H1 (cell line): ENCODE data around the gene EXOC2. TPM values are rescaled to one million over a fixed set of nuclear protein-coding genes. Genes with fewer than 3 reads are reported as not detected.

Source experiments
- CTCF ChIA-PET: fragments of 300-600 bp; sonication (Branson Sonifier 250); formaldehyde crosslinking; loops from one replicate; lab custom pipeline; 2021; ENCODE audit not compliant: partially characterized antibody; lab: Charles Lee
- POLR2A ChIA-PET: fragments of 300-600 bp; sonication (Branson Sonifier 250); formaldehyde crosslinking; loops from one replicate; lab custom pipeline; 2021; ENCODE audit warnings: inconsistent platforms; ENCODE audit not compliant: partially characterized antibody; lab: Charles Lee
- DNase-seq, 2 experiments: peaks; one replicate each; pipeline versions ENCODE4 v3.0.0 to v3.0.0-alpha.2; 2010 to 2022; ENCODE audit warnings: low spot score in 2 of 2, low read depth in 1 of 2, mixed read lengths in 1 of 2
- FAIRE-seq: peaks from 2 replicates; lab custom pipeline; 2011; peaks lifted over from hg19 to GRCh38; lab: Jason Lieb, UNC
- H2AFZ ChIP-seq: 2 replicates; pipeline ENCODE4 v1.8.1; 2012; ENCODE audit warnings: low read length, inconsistent platforms
- H2AK5ac ChIP-seq: 2 replicates; pipeline ENCODE4 v1.6.1; 2013; ENCODE audit warnings: low read depth, low read length
- H2BK120ac ChIP-seq: replicated peaks from 2 replicates; pipeline ENCODE3; 2013; ENCODE audit warnings: low read depth, low read length, inconsistent platforms
- H2BK12ac ChIP-seq: 2 replicates; pipeline ENCODE4 v1.6.1; 2013; ENCODE audit warnings: low read depth, low read length
- H2BK15ac ChIP-seq: 2 replicates; pipeline ENCODE4 v1.6.1; 2013; ENCODE audit warnings: low read length
- H2BK20ac ChIP-seq: 2 replicates; pipeline ENCODE4 v1.6.1; 2013; ENCODE audit warnings: low read length
- H2BK5ac ChIP-seq: 2 replicates; pipeline ENCODE4 v1.6.1; 2013; ENCODE audit warnings: low read depth, low read length
- H3K14ac ChIP-seq: 2 replicates; pipeline ENCODE4 v1.6.1; 2013; ENCODE audit warnings: inconsistent platforms; ENCODE audit not compliant: insufficient read length
- H3K18ac ChIP-seq: 2 replicates; pipeline ENCODE4 v1.6.1; 2013; ENCODE audit warnings: low read length; ENCODE audit errors: extremely low read depth
- H3K23ac ChIP-seq: 2 replicates; pipeline ENCODE4 v1.6.1; 2013; ENCODE audit warnings: inconsistent platforms; ENCODE audit not compliant: insufficient read length
- H3K23me2 ChIP-seq: 2 replicates; pipeline ENCODE4 v1.6.1; 2013; ENCODE audit warnings: low read depth, low read length
- H3K27ac ChIP-seq: 2 replicates; pipeline ENCODE4 v1.6.1; 2011; ENCODE audit warnings: low read depth, low read length, inconsistent platforms
- H3K27me3 ChIP-seq, 4 experiments: replicated peaks in 1 of 4; 1 replicate in 1 of 4; 2 replicates in 3 of 4; pipeline versions ENCODE4 v1.6.1 to v1.8.1; 2011 to 2013; ENCODE audit warnings: low read length in 3 of 4, mild to moderate bottlenecking in 3 of 4, inconsistent platforms in 2 of 4, mixed read lengths in 2 of 4, moderate library complexity in 1 of 4; ENCODE audit not compliant: control insufficient read depth in 3 of 4, insufficient read depth in 3 of 4; ENCODE audit errors: extremely low read depth in 1 of 4
- H3K36me3 ChIP-seq, 4 experiments: 2 replicates each; pipeline versions ENCODE4 v1.6.1 to v1.8.1; 2011 to 2013; ENCODE audit warnings: mild to moderate bottlenecking in 4 of 4, low read length in 3 of 4, moderate library complexity in 2 of 4, control low read depth in 1 of 4, inconsistent platforms in 1 of 4; ENCODE audit not compliant: insufficient read depth in 4 of 4, control insufficient read depth in 2 of 4
- H3K4ac ChIP-seq: replicated peaks from 2 replicates; pipeline ENCODE3; 2013; ENCODE audit warnings: low read length, low read depth, mixed read lengths, inconsistent platforms; ENCODE audit not compliant: insufficient read length
- H3K4me1 ChIP-seq, 4 experiments: replicated peaks in 1 of 4; 1 replicate in 1 of 4; 2 replicates in 3 of 4; pipeline versions ENCODE4 v1.6.1 to v1.8.1; 2011 to 2013; ENCODE audit warnings: low read length in 3 of 4, inconsistent platforms in 2 of 4, mixed read lengths in 1 of 4; ENCODE audit not compliant: insufficient read depth in 4 of 4, control insufficient read depth in 3 of 4
- H3K4me2 ChIP-seq, 2 experiments: 2 replicates each; pipeline versions ENCODE4 v1.6.1 to v1.8.1; 2011 to 2013; ENCODE audit warnings: low read depth in 2 of 2, low read length in 2 of 2, control low read depth in 1 of 2, inconsistent platforms in 1 of 2, mild to moderate bottlenecking in 1 of 2; ENCODE audit not compliant: insufficient read depth in 1 of 2
- H3K4me3 ChIP-seq, 4 experiments: fragments of 200-600, 300-600 bp in 1 of 4; sonication (generic), shearing (Covaris generic), sonication (Bioruptor Twin) in 1 of 4; 2 replicates each; pipeline versions ENCODE4 v1.5.1 to v1.8.1; 2011 to 2016; ENCODE audit warnings: low read length in 4 of 4, low read depth in 3 of 4, control low read depth in 2 of 4, inconsistent platforms in 2 of 4, mild to moderate bottlenecking in 2 of 4, mixed read lengths in 1 of 4, moderate library complexity in 1 of 4; ENCODE audit not compliant: insufficient read depth in 2 of 4; ENCODE audit errors: extremely low read depth in 1 of 4
- H3K56ac ChIP-seq: replicated peaks from 2 replicates; pipeline ENCODE3; 2013; ENCODE audit warnings: low read depth, mild to moderate bottlenecking, mixed read lengths, low read length, inconsistent platforms; ENCODE audit not compliant: insufficient read length
- H3K79me1 ChIP-seq: 2 replicates; pipeline ENCODE4 v1.6.1; 2013; ENCODE audit warnings: low read depth, low read length, control low read depth
- H3K79me2 ChIP-seq, 2 experiments: 2 replicates each; pipeline versions ENCODE4 v1.6.1 to v1.8.1; 2012 to 2013; ENCODE audit warnings: low read length in 2 of 2, mild to moderate bottlenecking in 2 of 2, inconsistent platforms in 1 of 2; ENCODE audit not compliant: insufficient read depth in 2 of 2, control insufficient read depth in 1 of 2
- H3K9ac ChIP-seq, 4 experiments: replicated peaks in 1 of 4; 1 replicate in 1 of 4; 2 replicates in 3 of 4; pipeline versions ENCODE4 v1.6.1 to v1.8.1; 2011 to 2013; ENCODE audit warnings: low read depth in 3 of 4, low read length in 3 of 4, control low read depth in 2 of 4, mild to moderate bottlenecking in 2 of 4, moderate library complexity in 2 of 4, inconsistent platforms in 1 of 4; ENCODE audit errors: extremely low read depth in 1 of 4
- H3K9me3 ChIP-seq, 2 experiments: 2 replicates each; pipeline versions ENCODE4 v1.6.1 to v1.8.1; 2012 to 2013; ENCODE audit warnings: mild to moderate bottlenecking in 2 of 2, moderate library complexity in 2 of 2, control low read depth in 1 of 2, inconsistent platforms in 1 of 2, low read depth in 1 of 2, low read length in 1 of 2, mixed read lengths in 1 of 2; ENCODE audit not compliant: insufficient read depth in 2 of 2
- H4K20me1 ChIP-seq, 2 experiments: replicated peaks in 1 of 2; 2 replicates each; pipeline versions ENCODE3 to v1.8.1; 2011 to 2013; ENCODE audit warnings: inconsistent platforms in 2 of 2, low read length in 2 of 2, mild to moderate bottlenecking in 1 of 2; ENCODE audit not compliant: insufficient read depth in 2 of 2, control insufficient read depth in 1 of 2
- H4K5ac ChIP-seq: 2 replicates; pipeline ENCODE4 v1.6.1; 2013; ENCODE audit warnings: low read length, low read depth, mixed read lengths, inconsistent platforms; ENCODE audit not compliant: insufficient read length
- H4K8ac ChIP-seq: 2 replicates; pipeline ENCODE4 v1.8.0; 2013; ENCODE audit warnings: mild to moderate bottlenecking, moderate library complexity, low read length, inconsistent platforms; ENCODE audit not compliant: insufficient read depth; ENCODE audit errors: extremely low read depth
- H4K91ac ChIP-seq: replicated peaks from 2 replicates; pipeline ENCODE3; 2013; ENCODE audit warnings: low read length, mixed read lengths, inconsistent platforms; ENCODE audit not compliant: insufficient read length
- KDM1A ChIP-seq: fragments of 200-600, 300-600 bp; sonication (generic); IDR thresholded peaks from 2 replicates; pipeline ENCODE4 v1.7.1; 2016; ENCODE audit warnings: mild to moderate bottlenecking, low read length, borderline replicate concordance
- SAP30 ChIP-seq: fragments of 300-600 bp; sonication (generic); IDR thresholded peaks from 2 replicates; pipeline ENCODE4 v1.7.1; 2012; ENCODE audit warnings: low read length, moderate library complexity, mild to moderate bottlenecking, inconsistent platforms; ENCODE audit not compliant: insufficient read depth, insufficient replicate concordance
- SIX5 ChIP-seq: IDR thresholded peaks from 2 replicates; pipeline ENCODE4 v1.6.1; 2011; ENCODE audit warnings: mild to moderate bottlenecking, low read depth, low read length
- WGBS, 2 experiments: shearing (Covaris generic) in 1 of 2; methylation state at CpG; one replicate each; pipeline versions ENCODE4 v1.1.6 to v1.1.7; 2013 to 2015; ENCODE audit warnings: low lambda C conversion rate in 2 of 2, mixed read lengths in 2 of 2, inconsistent platforms in 1 of 2, low coverage in 1 of 2, missing lambda C conversion rate in 1 of 2; ENCODE audit not compliant: insufficient replicate concordance in 2 of 2, insufficient coverage in 1 of 2, insufficient read length in 1 of 2; ENCODE audit errors: extremely low coverage in 1 of 2, missing lambda C conversion rate in 1 of 2; 5-methylcytosine and 5-hydroxymethylcytosine counted together
- polyA plus RNA-seq, 7 experiments: library from polyadenylated mRNA; depleted of rRNA in 3 of 7; stranded (reverse) in 5 of 7; unstranded in 2 of 7; fragments of >200 nt in 5 of 7; fragments of 200-250 nt in 2 of 7; gene quantifications; 1 replicate in 5 of 7; 2 replicates in 1 of 7; 4 replicates in 1 of 7; pipeline versions ENCODE4 v1.2.1 to v1.2.3, GENCODE V29; 2011 to 2013; ENCODE audit warnings: missing spikeins in 2 of 7, mixed read lengths in 2 of 7
- total RNA-seq: library from RNA; stranded (reverse); fragmentation: NEBNext Ultra II Directional; extraction: Animal tissue kit (Norgen Biotek cat#: 25700); gene quantifications from 2 replicates; pipeline ENCODE4 v1.2.1, GENCODE V29; 2021
- TF ChIP-seq, protein P1 (sequence below), 3 experiments: IDR thresholded peaks; 1 replicate in 2 of 3; 2 replicates in 1 of 3; pipeline versions ENCODE4 v1.5.1 to v1.6.1; 2011; ENCODE audit warnings: low read length in 3 of 3, mild to moderate bottlenecking in 3 of 3, inconsistent platforms in 2 of 3, low read depth in 1 of 3, moderate library complexity in 1 of 3; ENCODE audit not compliant: insufficient read depth in 1 of 3; ENCODE audit errors: control extremely low read depth in 1 of 3

Gene EXOC2
- total and polyA plus RNA-seq, 2 of the 8 experiments (the other 6 are each of a cell fraction or from before 2014, with no cell fraction given), result 25.5 to 44.4 TPM

DNA sequence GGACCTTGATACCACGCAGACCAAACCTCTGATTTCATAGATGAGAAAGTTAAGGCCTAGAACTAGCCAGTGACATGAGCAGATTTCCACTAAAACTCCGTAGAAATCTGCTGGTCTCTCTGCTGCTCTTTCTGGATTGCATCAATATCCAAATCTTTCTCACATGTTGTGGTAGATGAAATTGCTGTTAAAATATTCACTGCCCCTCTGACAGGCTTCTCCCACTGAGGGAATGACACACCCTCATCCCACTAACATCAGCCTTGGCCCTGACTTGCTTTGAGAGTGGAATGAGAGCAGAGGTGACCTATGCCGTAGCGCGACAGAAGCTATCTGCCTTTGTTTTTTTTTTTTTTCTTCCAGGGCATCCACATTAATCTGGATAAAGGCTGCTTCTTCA, 20.4 kb upstream of the EXOC2 start:
- TF ChIP-seq KDM1A (no peak), SAP30 (no peak), SIX5 (no peak)
- TF ChIP-seq, protein P1, sequence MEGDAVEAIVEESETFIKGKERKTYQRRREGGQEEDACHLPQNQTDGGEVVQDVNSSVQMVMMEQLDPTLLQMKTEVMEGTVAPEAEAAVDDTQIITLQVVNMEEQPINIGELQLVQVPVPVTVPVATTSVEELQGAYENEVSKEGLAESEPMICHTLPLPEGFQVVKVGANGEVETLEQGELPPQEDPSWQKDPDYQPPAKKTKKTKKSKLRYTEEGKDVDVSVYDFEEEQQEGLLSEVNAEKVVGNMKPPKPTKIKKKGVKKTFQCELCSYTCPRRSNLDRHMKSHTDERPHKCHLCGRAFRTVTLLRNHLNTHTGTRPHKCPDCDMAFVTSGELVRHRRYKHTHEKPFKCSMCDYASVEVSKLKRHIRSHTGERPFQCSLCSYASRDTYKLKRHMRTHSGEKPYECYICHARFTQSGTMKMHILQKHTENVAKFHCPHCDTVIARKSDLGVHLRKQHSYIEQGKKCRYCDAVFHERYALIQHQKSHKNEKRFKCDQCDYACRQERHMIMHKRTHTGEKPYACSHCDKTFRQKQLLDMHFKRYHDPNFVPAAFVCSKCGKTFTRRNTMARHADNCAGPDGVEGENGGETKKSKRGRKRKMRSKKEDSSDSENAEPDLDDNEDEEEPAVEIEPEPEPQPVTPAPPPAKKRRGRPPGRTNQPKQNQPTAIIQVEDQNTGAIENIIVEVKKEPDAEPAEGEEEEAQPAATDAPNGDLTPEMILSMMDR (IDR thresholded peaks at IDR 0.05; ENCODE audit: control extremely low read depth in 1 of 3, insufficient read depth in 1 of 3, low read depth in 1 of 3, low read length in 3 of 3), result no peak
- Histone ChIP-seq H2BK15ac (no peak overlapping the region), H3K36me3 (no peaks in the 10 kb centered on the region; a peak in 1 of 8 replicates), H3K79me2 (no peaks in the 10 kb centered on the region), H3K4me3 (no peak overlapping the region), H2AFZ (no peak overlapping the region), H2BK120ac (no peak overlapping the region), H4K91ac (no peak overlapping the region), H2AK5ac (no peak overlapping the region), H3K9ac (no peak overlapping the region), H3K18ac (no peak overlapping the region), H4K5ac (no peak overlapping the region), H3K27ac (no peak overlapping the region), H3K4me2 (no peak overlapping the region), H3K23me2 (peaks cover 9% of the 10 kb centered on the region), H3K27me3 (peaks cover 0 to 2% (median 0%) of the 10 kb centered on the region in 4 experiments; a peak in 2 of 7 replicates), H2BK20ac (no peak overlapping the region), H3K9me3 (no peaks in the 10 kb centered on the region), H3K23ac (no peak overlapping the region), H3K79me1 (no peaks in the 10 kb centered on the region), H3K14ac (no peak overlapping the region), H3K4ac (no peak overlapping the region), H2BK12ac (no peak overlapping the region), H2BK5ac (no peak overlapping the region), H4K8ac (no peak overlapping the region), H4K20me1 (no peaks in the 10 kb centered on the region), H3K56ac (no peak overlapping the region), H3K4me1 (peaks cover 0 to 4% (median 2%) of the 10 kb centered on the region in 4 experiments; a peak in 3 of 7 replicates)
- no peak for FAIRE-seq
- ChIA-PET POLR2A (interaction anchor here (0.8 kb wide), 1 partner anchor 21 kb away, joined by 3 read pairs; no protein-coding TSS in a partner anchor), CTCF (interaction anchor here (1.4 kb wide), 2 partner anchors 9 to 17 kb away, joined by 4 to 7 read pairs; no protein-coding TSS in a partner anchor)
- no peak for DNase-seq
- 87% methylated on average over 2 of the region's 5 CpGs; no CpG with 5 or more reads in 1 of the 2 experiments for WGBS, 2 experiments
